MM.1S (cell line): ENCODE data around the gene ARRDC3.

Experiments
- CTCF ChIP-seq: fragments of 300-600 bp; sonication (generic); IDR thresholded peaks from 2 replicates; pipeline ENCODE4 v1.5.1; 2016; ENCODE audit warnings: antibody characterized with exemption, low read length, mixed read lengths
- EZH2 ChIP-seq: fragments of 300-600 bp; sonication (generic); optimal IDR thresholded peaks from 2 replicates; pipeline ENCODE3; 2017; ENCODE audit warnings: low read depth, mild to moderate bottlenecking, antibody characterized with exemption, low read length, mixed read lengths
- EZH2phosphoT487 ChIP-seq: fragments of 300-600 bp; sonication (generic); IDR thresholded peaks from 2 replicates; pipeline ENCODE4 v1.6.1; 2018; ENCODE audit warnings: antibody characterized with exemption, low read length

- no peak for TF ChIP-seq CTCF
- TF ChIP-seq EZH2, result no peak
- TF ChIP-seq EZH2phosphoT487, result no peak
Measured at GRCh38 chr5:91424638-91425436, 41.7 kb upstream of the ARRDC3 start.
